H9 (cell line): ENCODE data around the gene TSPAN32. TPM values are rescaled to one million over a fixed set of nuclear protein-coding genes. Genes with fewer than 3 reads are reported as not detected.

Experiments used
- DNase-seq: peaks from one replicate; pipeline ENCODE4 v3.0.0-alpha.2; 2017
- H2AFZ ChIP-seq: one replicate; pipeline ENCODE4 v1.6.1; 2013; ENCODE audit warnings: mild to moderate bottlenecking, low read length, control low read depth, moderate library complexity
- H2AK5ac ChIP-seq: 2 replicates; pipeline ENCODE4 v1.6.1; 2013; ENCODE audit warnings: low read length, control low read depth, mixed read lengths; ENCODE audit not compliant: insufficient read length
- H2BK120ac ChIP-seq: one replicate; pipeline ENCODE4 v1.6.1; 2013; ENCODE audit warnings: low read depth, mild to moderate bottlenecking, low read length, control low read depth, inconsistent platforms; ENCODE audit not compliant: poor library complexity, severe bottlenecking
- H2BK12ac ChIP-seq: 2 replicates; pipeline ENCODE4 v1.6.1; 2013; ENCODE audit warnings: low read length, control low read depth, mixed read lengths, low read depth; ENCODE audit not compliant: insufficient read length
- H2BK15ac ChIP-seq: 2 replicates; pipeline ENCODE4 v1.6.1; 2013; ENCODE audit warnings: low read depth, low read length, control low read depth
- H2BK20ac ChIP-seq: one replicate; pipeline ENCODE4 v1.6.1; 2013; ENCODE audit warnings: low read depth, mild to moderate bottlenecking, low read length, control low read depth, inconsistent platforms; ENCODE audit not compliant: poor library complexity, severe bottlenecking
- H2BK5ac ChIP-seq: 2 replicates; pipeline ENCODE4 v1.6.1; 2013; ENCODE audit warnings: low read length, control low read depth, mixed read lengths; ENCODE audit not compliant: insufficient read length
- H3K14ac ChIP-seq: 2 replicates; pipeline ENCODE4 v1.6.1; 2013; ENCODE audit warnings: low read length, control low read depth; ENCODE audit not compliant: insufficient read depth
- H3K18ac ChIP-seq: 2 replicates; pipeline ENCODE4 v1.6.1; 2013; ENCODE audit warnings: low read depth, mild to moderate bottlenecking, mixed read lengths, low read length, control low read depth; ENCODE audit not compliant: insufficient read length
- H3K23ac ChIP-seq: 2 replicates; pipeline ENCODE4 v1.6.1; 2013; ENCODE audit warnings: low read length, control low read depth, mixed read lengths, low read depth; ENCODE audit not compliant: insufficient read length
- H3K23me2 ChIP-seq: 2 replicates; pipeline ENCODE4 v1.6.1; 2013; ENCODE audit warnings: low read depth, mild to moderate bottlenecking, mixed read lengths, low read length, control low read depth; ENCODE audit not compliant: insufficient read length, poor library complexity, severe bottlenecking
- H3K27ac ChIP-seq: 2 replicates; pipeline ENCODE4 v1.5.1; 2013; ENCODE audit warnings: low read length, control low read depth, mixed read lengths, low read depth; ENCODE audit not compliant: insufficient read length
- H3K27me3 ChIP-seq: 2 replicates; pipeline ENCODE4 v1.6.1; 2013; ENCODE audit warnings: low read length, control low read depth, inconsistent platforms; ENCODE audit not compliant: insufficient read depth
- H3K4ac ChIP-seq: 2 replicates; pipeline ENCODE4 v1.6.1; 2013; ENCODE audit warnings: low read depth, mild to moderate bottlenecking, control low read depth, inconsistent platforms, low read length, moderate library complexity
- H3K4me1 ChIP-seq: 2 replicates; pipeline ENCODE4 v1.6.1; 2013; ENCODE audit warnings: low read length, control low read depth, inconsistent platforms; ENCODE audit not compliant: insufficient read depth
- H3K4me2 ChIP-seq: 2 replicates; pipeline ENCODE4 v1.6.1; 2013; ENCODE audit warnings: low read length, control low read depth, mixed read lengths; ENCODE audit not compliant: insufficient read length, insufficient read depth
- H3K56ac ChIP-seq: 2 replicates; pipeline ENCODE4 v1.6.1; 2013; ENCODE audit warnings: low read depth, mild to moderate bottlenecking, mixed read lengths, low read length, control low read depth; ENCODE audit not compliant: insufficient read length
- H3K79me1 ChIP-seq: 2 replicates; pipeline ENCODE4 v1.6.1; 2013; ENCODE audit warnings: low read depth, mild to moderate bottlenecking, moderate library complexity, low read length, control low read depth, inconsistent platforms; ENCODE audit not compliant: insufficient read depth, poor library complexity, severe bottlenecking
- H3K79me2 ChIP-seq: 2 replicates; pipeline ENCODE4 v1.6.1; 2013; ENCODE audit warnings: low read length, control low read depth, inconsistent platforms; ENCODE audit not compliant: insufficient read depth
- H3K9ac ChIP-seq: 2 replicates; pipeline ENCODE4 v1.6.1; 2013; ENCODE audit warnings: low read length, control low read depth, mixed read lengths; ENCODE audit not compliant: insufficient read length; ENCODE audit errors: extremely low read depth
- H3K9me3 ChIP-seq: one replicate; pipeline ENCODE4 v1.6.1; 2013; ENCODE audit warnings: low read depth, low read length, inconsistent platforms; ENCODE audit not compliant: control insufficient read depth
- H3T11ph ChIP-seq: one replicate; pipeline ENCODE4 v1.6.1; 2013; ENCODE audit warnings: mild to moderate bottlenecking, low read length, control low read depth, inconsistent platforms
- H4K20me1 ChIP-seq: one replicate; pipeline ENCODE4 v1.6.1; 2013; ENCODE audit not compliant: control insufficient read depth, insufficient read length, insufficient read depth
- H4K5ac ChIP-seq: 2 replicates; pipeline ENCODE4 v1.6.1; 2013; ENCODE audit warnings: low read depth, mild to moderate bottlenecking, mixed read lengths, low read length, control low read depth; ENCODE audit not compliant: insufficient read length
- H4K8ac ChIP-seq: replicated peaks from 2 replicates; pipeline ENCODE4 v1.6.1; 2013; ENCODE audit warnings: low read length, control low read depth, mixed read lengths, low read depth; ENCODE audit not compliant: insufficient read length
- H4K91ac ChIP-seq: 2 replicates; pipeline ENCODE4 v1.6.1; 2013; ENCODE audit warnings: low read depth, mild to moderate bottlenecking, moderate library complexity, mixed read lengths, low read length, control low read depth; ENCODE audit not compliant: insufficient read length
- H3K27ac Mint-ChIP-seq, 3 experiments: 2 replicates in 2 of 3; 3 replicates in 1 of 3; pipeline ENCODE4 v1.8.0; 2020 to 2021; ENCODE audit warnings: mixed read lengths in 3 of 3, mild to moderate bottlenecking in 1 of 3, moderate library complexity in 1 of 3
- H3K27me3 Mint-ChIP-seq: 2 replicates; pipeline ENCODE4 v1.8.0; 2021; ENCODE audit warnings: low read depth, mild to moderate bottlenecking, moderate library complexity, mixed read lengths
- H3K36me3 Mint-ChIP-seq, 3 experiments: 2 replicates in 2 of 3; 3 replicates in 1 of 3; pipeline ENCODE4 v1.8.0; 2020 to 2021; ENCODE audit warnings: low read depth in 3 of 3, mixed read lengths in 3 of 3; ENCODE audit not compliant: insufficient read depth in 1 of 3
- H3K4me1 Mint-ChIP-seq, 2 experiments: 2 replicates each; pipeline ENCODE4 v1.8.0; 2020; ENCODE audit warnings: mixed read lengths in 2 of 2
- H3K4me3 Mint-ChIP-seq, 2 experiments: 2 replicates in 1 of 2; 3 replicates in 1 of 2; pipeline ENCODE4 v1.8.0; 2020 to 2021; ENCODE audit warnings: mild to moderate bottlenecking in 2 of 2, mixed read lengths in 2 of 2, moderate library complexity in 1 of 2
- H3K9me3 Mint-ChIP-seq, 2 experiments: 2 replicates in 1 of 2; 3 replicates in 1 of 2; pipeline ENCODE4 v1.8.0; 2020; ENCODE audit warnings: mild to moderate bottlenecking in 2 of 2, mixed read lengths in 2 of 2, moderate library complexity in 1 of 2
- CTCF ChIP-seq: fragments of 200-600 bp; sonication (generic); conservative IDR thresholded peaks from 3 replicates; pipeline ENCODE4 v1.8.0; 2021; ENCODE audit warnings: antibody characterized with exemption, mild to moderate bottlenecking
- WGBS: extraction: QIAGEN DNeasy Blood & Tissue Kit; methylation state at CpG from one replicate; pipeline ENCODE4 v1.1.7; 2013; ENCODE audit warnings: missing lambda C conversion rate, low lambda C conversion rate, mixed read lengths; ENCODE audit not compliant: insufficient read length; ENCODE audit errors: extremely low coverage; 5-methylcytosine and 5-hydroxymethylcytosine counted together
- total RNA-seq: library from RNA; stranded (reverse); gene quantifications from 2 replicates; pipeline ENCODE4 v1.2.1, GENCODE V29; 2021

The TSPAN32 gene
- total RNA-seq, 1 experiment from 2014 or later = not detected

DNA sequence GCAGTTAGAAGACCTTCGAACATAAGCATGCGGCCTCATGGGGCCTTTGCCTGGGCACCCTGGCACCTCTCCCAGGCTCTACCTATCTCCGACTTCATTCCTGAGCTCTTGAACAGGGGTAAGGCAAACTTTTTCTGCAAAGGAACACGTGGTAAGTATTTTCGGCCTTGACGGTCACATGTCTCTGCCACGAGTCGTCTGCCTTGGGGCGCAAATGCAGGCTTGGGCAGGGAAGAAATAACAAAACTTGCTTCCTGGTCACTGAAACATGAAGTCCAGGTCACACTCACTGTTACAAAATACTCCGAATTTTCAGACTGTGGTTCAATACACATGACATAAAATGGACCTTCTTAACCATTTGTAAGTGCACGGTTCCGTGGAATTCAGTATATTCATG, 28.0 kb upstream of the TSPAN32 start:
- H4K91ac ChIP-seq = no peak overlapping the region
- H3K27ac ChIP-seq = no peak overlapping the region
- H3K56ac ChIP-seq = no peak overlapping the region
- peaks cover 21% of the 10 kb centered on the region; the same call in 1 of the 2 replicates for H3K27me3 ChIP-seq
- H3K23me2 ChIP-seq = peaks cover 7% of the 10 kb centered on the region
- no peak overlapping the region for H2BK12ac ChIP-seq
- no peaks in the 10 kb centered on the region for H4K20me1 ChIP-seq
- H2BK15ac ChIP-seq = no peak overlapping the region
- no peak overlapping the region for H3K14ac ChIP-seq
- Mint-ChIP-seq H3K4me3 (no peak overlapping the region), H3K36me3 (no peaks in the 10 kb centered on the region; a peak in 1 of 7 replicates), H3K27me3 (peaks cover 86% of the 10 kb centered on the region), H3K4me1 (peaks cover 14 to 17% of the 10 kb centered on the region in 2 experiments), H3K9me3 (peaks cover 0 to 3% of the 10 kb centered on the region in 2 experiments; a peak in 2 of 5 replicates), H3K27ac (no peak overlapping the region)
- H2BK120ac ChIP-seq = no peak overlapping the region
- H3K79me2 ChIP-seq = no peaks in the 10 kb centered on the region
- no CpG with 5 or more reads among the region's 12 CpGs for WGBS
- TF ChIP-seq CTCF = no peak
- H2BK5ac ChIP-seq = no peak overlapping the region
- no peaks in the 10 kb centered on the region; the same call in 1 of the 2 replicates for H3K4me1 ChIP-seq
- H3K4me2 ChIP-seq = no peak overlapping the region
- no peak overlapping the region for H2BK20ac ChIP-seq
- no peak overlapping the region for H3K4ac ChIP-seq
- H3K79me1 ChIP-seq = no peaks in the 10 kb centered on the region
- no peaks in the 10 kb centered on the region for H3K9me3 ChIP-seq
- no peak overlapping the region for H3T11ph ChIP-seq
- H4K8ac ChIP-seq = no peak overlapping the region
- no peak overlapping the region for H3K18ac ChIP-seq
- DNase-seq = no peak
- H4K5ac ChIP-seq = no peak overlapping the region
- no peak overlapping the region for H2AFZ ChIP-seq
- H2AK5ac ChIP-seq = no peak overlapping the region
- no peak overlapping the region for H3K23ac ChIP-seq
- H3K9ac ChIP-seq = no peak overlapping the region
